Measurements from ENCODE around the gene NT5M.
"Not testable (repeated sequence)": the region's sequence is repeated elsewhere in the genome, so short reads cannot be mapped to it uniquely, and the experiment has no call there.

The NT5M gene

GRCh38 chr17:17301659-17302058, 1.5 kb upstream of the NT5M start:
- H4K12ac ChIP-seq (ENCODE audit: low read depth, low read length) = peak overlapping the region; percentile 27
- not testable (repeated sequence) for H3K79me2 ChIP-seq (ENCODE audit: control insufficient read depth, insufficient read depth, low read length, poor library complexity); H2BK5ac ChIP-seq (ENCODE audit: low read depth, low read length, poor library complexity); H3K9me3 ChIP-seq (ENCODE audit: insufficient read depth, low read depth, low read length); DNase-seq; H2BK12ac ChIP-seq (ENCODE audit: low read length); H3K4ac ChIP-seq (ENCODE audit: low read depth, low read length); H3K27me3 ChIP-seq (ENCODE audit: insufficient read depth, low read length); H3K36me3 ChIP-seq (ENCODE audit: control insufficient read depth in 1 of 2, insufficient read depth in 2 of 2, low read length in 2 of 2); H2AK5ac ChIP-seq (ENCODE audit: low read length); H3K27ac ChIP-seq (ENCODE audit: low read depth, low read length); H3K4me3 ChIP-seq (ENCODE audit: low read depth, low read length); H3K79me1 ChIP-seq (ENCODE audit: low read length); H2AFZ ChIP-seq (ENCODE audit: insufficient read depth, low read length, poor library complexity); H3K23ac ChIP-seq (ENCODE audit: low read length); H3K9ac ChIP-seq (ENCODE audit: low read length); H3K4me1 ChIP-seq (ENCODE audit: control insufficient read depth in 1 of 2, insufficient read depth in 2 of 2, low read length in 2 of 2); H3K14ac ChIP-seq (ENCODE audit: low read length); H4K91ac ChIP-seq (ENCODE audit: low read depth, low read length); H3K18ac ChIP-seq (ENCODE audit: low read length); H2BK120ac ChIP-seq (ENCODE audit: insufficient read depth, low read length, poor library complexity)
- no CpG with 5 or more reads among the region's 11 CpGs for WGBS (ENCODE audit: extremely low coverage, insufficient coverage, insufficient read length)
- H3K4me2 ChIP-seq (ENCODE audit: low read length) = peak overlapping the region; percentile 91
- peak overlapping the region; percentile 80 for H4K8ac ChIP-seq (ENCODE audit: low read depth, low read length)

- peak overlapping the region; percentile 75 for H3K4me2 ChIP-seq (ENCODE audit: low read length)
- no peak overlapping the region for H2BK12ac ChIP-seq (ENCODE audit: low read length)
- H3K4me1 ChIP-seq (ENCODE audit: control insufficient read depth in 1 of 2, insufficient read depth in 2 of 2, low read length in 2 of 2) = peaks cover 5 to 7% of the 10 kb centered on the region in 2 experiments
- DNase-seq = no peak
- H3K23ac ChIP-seq (ENCODE audit: low read length) = no peak overlapping the region
- peaks cover 5% of the 10 kb centered on the region for H3K79me1 ChIP-seq (ENCODE audit: low read length)
- H3K27ac ChIP-seq (ENCODE audit: low read depth, low read length) = no peak overlapping the region
- no peaks in the 10 kb centered on the region for H3K36me3 ChIP-seq (ENCODE audit: control insufficient read depth in 1 of 2, insufficient read depth in 2 of 2, low read length in 2 of 2)
- no peak overlapping the region for H3K4me3 ChIP-seq (ENCODE audit: low read depth, low read length)
- no peak overlapping the region for H3K18ac ChIP-seq (ENCODE audit: low read length)
- H4K8ac ChIP-seq (ENCODE audit: low read depth, low read length) = peak overlapping the region; percentile 62
- no peak overlapping the region for H3K4ac ChIP-seq (ENCODE audit: low read depth, low read length)
- H2BK5ac ChIP-seq (ENCODE audit: low read depth, low read length, poor library complexity) = no peak overlapping the region
- H3K27me3 ChIP-seq (ENCODE audit: insufficient read depth, low read length) = peaks cover 5% of the 10 kb centered on the region
- WGBS (ENCODE audit: extremely low coverage, insufficient coverage, insufficient read length) = no CpG with 5 or more reads among the region's 21 CpGs
- peaks cover 6% of the 10 kb centered on the region for H3K79me2 ChIP-seq (ENCODE audit: control insufficient read depth, insufficient read depth, low read length, poor library complexity)
- no peak overlapping the region for H2BK120ac ChIP-seq (ENCODE audit: insufficient read depth, low read length, poor library complexity)
- peak overlapping the region; percentile 94 for H2AFZ ChIP-seq (ENCODE audit: insufficient read depth, low read length, poor library complexity)
- no peak overlapping the region for H2AK5ac ChIP-seq (ENCODE audit: low read length)
- no peak overlapping the region for H3K9ac ChIP-seq (ENCODE audit: low read length)
- H4K91ac ChIP-seq (ENCODE audit: low read depth, low read length) = peak overlapping the region; percentile 79
- H3K14ac ChIP-seq (ENCODE audit: low read length) = no peak overlapping the region
- H3K9me3 ChIP-seq (ENCODE audit: insufficient read depth, low read depth, low read length) = no peaks in the 10 kb centered on the region
- H4K12ac ChIP-seq (ENCODE audit: low read depth, low read length) = peak overlapping the region; percentile 77
These were observed 796 bp downstream of the NT5M start for GRCh38 chr17:17303847-17304490.

GRCh38 chr17:17304521-17304985, 1.4 kb downstream of the NT5M start:
- H3K9ac ChIP-seq (ENCODE audit: low read length) = no peak overlapping the region
- no peak overlapping the region for H4K12ac ChIP-seq (ENCODE audit: low read depth, low read length)
- peaks cover 5% of the 10 kb centered on the region for H3K27me3 ChIP-seq (ENCODE audit: insufficient read depth, low read length)
- no peak overlapping the region for H4K91ac ChIP-seq (ENCODE audit: low read depth, low read length)
- no peak overlapping the region for H2AK5ac ChIP-seq (ENCODE audit: low read length)
- no peak overlapping the region for H3K4me3 ChIP-seq (ENCODE audit: low read depth, low read length)
- no peak overlapping the region for H3K23ac ChIP-seq (ENCODE audit: low read length)
- peaks cover 5% of the 10 kb centered on the region for H3K79me1 ChIP-seq (ENCODE audit: low read length)
- no peak overlapping the region for H3K4me2 ChIP-seq (ENCODE audit: low read length)
- H3K4ac ChIP-seq (ENCODE audit: low read depth, low read length) = no peak overlapping the region
- H2BK12ac ChIP-seq (ENCODE audit: low read length) = no peak overlapping the region
- H3K9me3 ChIP-seq (ENCODE audit: insufficient read depth, low read depth, low read length) = no peaks in the 10 kb centered on the region
- H2BK5ac ChIP-seq (ENCODE audit: low read depth, low read length, poor library complexity) = no peak overlapping the region
- no peak overlapping the region for H2AFZ ChIP-seq (ENCODE audit: insufficient read depth, low read length, poor library complexity)
- no peak overlapping the region for H4K8ac ChIP-seq (ENCODE audit: low read depth, low read length)
- no peak overlapping the region for H3K14ac ChIP-seq (ENCODE audit: low read length)
- WGBS (ENCODE audit: extremely low coverage, insufficient coverage, insufficient read length) = no CpG with 5 or more reads among the region's 2 CpGs
- DNase-seq = no peak
- H3K27ac ChIP-seq (ENCODE audit: low read depth, low read length) = no peak overlapping the region
- no peak overlapping the region for H2BK120ac ChIP-seq (ENCODE audit: insufficient read depth, low read length, poor library complexity)
- H3K4me1 ChIP-seq (ENCODE audit: control insufficient read depth in 1 of 2, insufficient read depth in 2 of 2, low read length in 2 of 2) = peaks cover 5 to 7% of the 10 kb centered on the region in 2 experiments
- H3K36me3 ChIP-seq (ENCODE audit: control insufficient read depth in 1 of 2, insufficient read depth in 2 of 2, low read length in 2 of 2) = no peaks in the 10 kb centered on the region
- H3K18ac ChIP-seq (ENCODE audit: low read length) = no peak overlapping the region
- H3K79me2 ChIP-seq (ENCODE audit: control insufficient read depth, insufficient read depth, low read length, poor library complexity) = peaks cover 6% of the 10 kb centered on the region

GRCh38 chr17:17305281-17305801, 2.2 kb downstream of the NT5M start:
- Histone ChIP-seq H3K14ac (ENCODE audit: low read length) (no peak overlapping the region), H3K18ac (ENCODE audit: low read length) (no peak overlapping the region), H3K4ac (ENCODE audit: low read depth, low read length) (no peak overlapping the region), H3K36me3 (ENCODE audit: control insufficient read depth in 1 of 2, insufficient read depth in 2 of 2, low read length in 2 of 2) (no peaks in the 10 kb centered on the region), H2BK12ac (ENCODE audit: low read length) (no peak overlapping the region), H3K4me2 (ENCODE audit: low read length) (no peak overlapping the region), H2AK5ac (ENCODE audit: low read length) (no peak overlapping the region), H4K12ac (ENCODE audit: low read depth, low read length) (no peak overlapping the region), H4K91ac (ENCODE audit: low read depth, low read length) (no peak overlapping the region), H2BK120ac (ENCODE audit: insufficient read depth, low read length, poor library complexity) (no peak overlapping the region), H3K4me1 (ENCODE audit: control insufficient read depth in 1 of 2, insufficient read depth in 2 of 2, low read length in 2 of 2) (peaks cover 5 to 7% of the 10 kb centered on the region in 2 experiments), H3K9me3 (ENCODE audit: insufficient read depth, low read depth, low read length) (no peaks in the 10 kb centered on the region), H3K79me1 (ENCODE audit: low read length) (peaks cover 5% of the 10 kb centered on the region), H3K27ac (ENCODE audit: low read depth, low read length) (no peak overlapping the region), H2AFZ (ENCODE audit: insufficient read depth, low read length, poor library complexity) (no peak overlapping the region), H2BK5ac (ENCODE audit: low read depth, low read length, poor library complexity) (no peak overlapping the region), H3K4me3 (ENCODE audit: low read depth, low read length) (no peak overlapping the region), H3K9ac (ENCODE audit: low read length) (no peak overlapping the region), H4K8ac (ENCODE audit: low read depth, low read length) (no peak overlapping the region), H3K27me3 (ENCODE audit: insufficient read depth, low read length) (peaks cover 5% of the 10 kb centered on the region), H3K79me2 (ENCODE audit: control insufficient read depth, insufficient read depth, low read length, poor library complexity) (peaks cover 6% of the 10 kb centered on the region), H3K23ac (ENCODE audit: low read length) (no peak overlapping the region)
- DNase-seq = peak in 1 of 2 donors; percentile 18
- WGBS (ENCODE audit: extremely low coverage, insufficient coverage, insufficient read length) = no CpG with 5 or more reads among the region's 8 CpGs
